ENCODE measurements around the gene ULBP1.
A peak's percentile ranks its signal among the peaks of the same experiment; 100 is the strongest.
"Not testable (repeated sequence)": the region's sequence is repeated elsewhere in the genome, so short reads cannot be mapped to it uniquely, and the experiment has no call there.

The ULBP1 gene

GRCh38 chr6:149979293-149979692, 15.6 kb downstream of the ULBP1 start:
- DNase-seq, result no peak

DNA sequence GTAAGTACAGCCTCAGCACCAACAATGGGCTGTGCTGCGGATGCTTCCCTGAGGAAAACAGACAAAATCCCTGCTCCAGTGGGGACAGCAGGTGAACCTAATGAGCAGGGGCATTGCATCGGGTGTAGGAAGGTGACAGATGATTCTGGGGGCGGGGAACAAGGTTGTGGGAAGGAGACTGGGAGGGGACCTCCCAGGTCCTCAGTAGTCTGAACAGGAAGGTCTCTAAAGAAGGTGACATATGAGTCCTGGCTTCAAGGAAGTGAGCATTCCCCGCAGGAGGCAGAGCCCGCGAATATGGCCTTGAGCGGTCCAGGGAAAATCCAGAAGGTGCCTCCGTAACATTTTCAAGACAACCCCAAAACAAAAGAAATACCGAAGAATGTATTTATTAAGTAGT, 19.4 kb downstream of the ULBP1 start:
- DNase-seq, result no peak

DNA sequence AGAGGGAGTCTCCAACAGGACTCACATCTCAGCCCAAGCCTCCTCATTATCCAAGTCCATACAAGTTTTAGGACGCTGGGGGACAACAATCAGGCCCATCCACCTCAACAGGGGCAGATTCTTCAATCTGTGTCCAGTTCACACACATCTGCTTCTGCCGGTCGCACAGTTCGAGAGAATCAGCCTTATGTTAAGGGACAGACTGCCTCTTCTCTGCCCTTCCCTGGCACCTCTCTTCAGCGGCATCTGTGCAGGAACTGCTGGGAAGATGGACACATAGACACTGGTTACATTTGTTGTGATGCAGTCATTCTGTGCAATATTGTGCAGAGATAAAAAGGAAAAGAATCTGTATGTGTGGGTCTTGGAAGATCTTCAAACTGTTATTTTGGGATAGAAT, 21.0 kb downstream of the ULBP1 start:
- no peak for DNase-seq

DNA sequence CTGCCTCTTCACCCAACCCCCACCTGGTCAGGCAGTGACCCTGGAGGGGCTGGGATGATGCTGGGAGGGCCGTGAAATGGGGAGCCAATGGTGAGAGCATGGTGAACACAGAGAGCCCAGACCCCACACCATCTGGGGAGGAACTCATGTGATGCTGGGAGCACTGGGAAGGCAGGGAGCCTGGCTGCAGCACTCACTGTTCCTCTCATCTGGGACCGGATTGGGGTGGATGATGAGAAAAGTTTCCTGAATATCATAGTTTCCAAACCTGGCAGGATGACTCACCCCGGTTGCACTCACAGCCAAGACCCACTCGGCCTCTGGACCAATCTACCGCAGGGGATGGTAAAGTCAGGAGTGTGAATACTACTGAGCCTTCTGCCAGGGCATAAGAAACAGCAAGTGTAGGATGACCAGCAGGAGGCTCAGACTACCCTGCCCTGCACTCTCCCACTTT, 21.8 kb downstream of the ULBP1 start:
- no peak for DNase-seq

- no peak for DNase-seq
Measured at GRCh38 chr6:149987602-149988107, 23.9 kb downstream of the ULBP1 start.

DNA sequence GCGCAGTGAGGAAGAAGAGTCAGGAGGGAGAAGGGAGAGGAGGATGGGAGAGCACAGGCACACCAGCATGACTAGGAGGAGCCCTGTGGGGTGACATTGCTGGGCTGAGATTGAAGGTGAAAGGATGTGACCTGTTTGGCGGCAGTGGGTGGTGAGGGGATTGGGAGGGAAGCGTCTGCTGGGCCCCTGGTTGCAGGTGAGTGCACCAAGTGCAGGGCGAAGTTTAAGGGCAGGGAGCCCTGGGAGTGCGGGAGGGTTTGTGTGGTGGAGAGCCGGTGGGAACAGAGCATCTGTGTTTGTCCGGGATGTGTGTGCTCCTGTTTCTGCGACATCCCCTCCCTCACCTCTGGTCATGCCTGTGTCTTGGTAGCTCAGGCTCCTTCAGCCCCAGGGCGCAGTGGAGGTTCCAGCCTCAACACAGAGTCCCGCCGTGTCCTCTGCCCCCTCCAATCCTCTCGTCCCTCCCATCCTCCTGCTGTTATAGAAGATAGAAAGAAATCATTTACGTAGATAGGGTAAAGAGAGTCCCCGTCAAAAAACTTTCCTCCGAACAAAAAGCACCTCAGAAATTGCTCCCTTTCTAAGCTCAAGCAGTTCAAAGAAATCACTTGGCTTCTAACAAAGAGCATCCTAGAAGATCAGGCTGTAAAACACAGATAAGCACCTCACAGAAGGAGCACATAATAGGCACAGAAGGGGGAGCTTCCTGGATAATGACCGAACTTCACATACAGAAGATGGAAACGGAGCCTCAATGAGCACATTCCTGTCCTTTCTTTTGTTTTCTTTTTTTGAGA, 25.0 kb downstream of the ULBP1 start:
- no peak for DNase-seq

DNA sequence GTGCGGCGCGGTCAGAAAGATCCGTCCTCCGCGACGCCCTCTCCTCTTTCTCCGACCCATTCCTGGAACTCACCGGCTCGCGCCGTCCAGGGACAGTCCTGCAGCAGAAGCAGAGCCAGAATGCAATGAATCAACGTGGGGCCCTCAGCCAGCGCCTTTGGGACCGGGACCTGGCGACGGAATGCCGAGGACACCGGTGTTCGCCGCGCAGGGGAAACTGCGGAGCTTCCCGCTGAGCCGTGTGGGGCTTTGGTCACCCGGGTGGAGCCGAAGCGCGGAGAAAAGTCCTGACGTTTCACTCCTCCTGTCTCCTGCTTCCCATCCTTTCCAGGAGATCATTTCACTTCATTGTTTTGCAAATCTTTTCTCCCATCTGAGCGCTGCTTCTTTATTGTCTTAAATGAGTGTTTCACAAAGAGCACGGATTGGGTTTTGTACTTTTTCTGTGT, 26.5 kb downstream of the ULBP1 start:
- DNase-seq, result no peak

- DNase-seq, result no peak
Measured at GRCh38 chr6:149990661-149991471, 27.1 kb downstream of the ULBP1 start.

GRCh38 chr6:149991472-149991795, 27.7 kb downstream of the ULBP1 start:
- DNase-seq, result not testable (repeated sequence)

DNA sequence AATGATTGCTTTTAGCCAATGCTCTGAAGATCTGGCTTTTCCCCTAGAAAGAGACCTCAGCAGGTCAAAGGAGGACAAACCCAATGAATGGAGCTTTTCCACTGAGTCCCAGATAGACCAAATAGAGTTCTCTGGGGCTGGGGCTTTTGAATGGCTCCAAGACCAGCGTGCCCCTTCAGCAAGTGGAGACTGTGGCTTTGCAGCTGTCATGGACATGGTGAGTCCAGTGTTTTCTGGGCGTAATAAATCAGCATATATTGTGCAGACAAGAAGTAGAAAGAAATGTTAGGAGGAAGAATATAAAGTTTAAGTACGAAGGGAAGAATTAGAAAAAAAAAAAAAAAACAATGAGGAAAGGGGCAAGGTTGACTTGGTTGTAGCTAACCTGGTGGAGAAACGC, 28.1 kb downstream of the ULBP1 start:
- no peak for DNase-seq

DNA sequence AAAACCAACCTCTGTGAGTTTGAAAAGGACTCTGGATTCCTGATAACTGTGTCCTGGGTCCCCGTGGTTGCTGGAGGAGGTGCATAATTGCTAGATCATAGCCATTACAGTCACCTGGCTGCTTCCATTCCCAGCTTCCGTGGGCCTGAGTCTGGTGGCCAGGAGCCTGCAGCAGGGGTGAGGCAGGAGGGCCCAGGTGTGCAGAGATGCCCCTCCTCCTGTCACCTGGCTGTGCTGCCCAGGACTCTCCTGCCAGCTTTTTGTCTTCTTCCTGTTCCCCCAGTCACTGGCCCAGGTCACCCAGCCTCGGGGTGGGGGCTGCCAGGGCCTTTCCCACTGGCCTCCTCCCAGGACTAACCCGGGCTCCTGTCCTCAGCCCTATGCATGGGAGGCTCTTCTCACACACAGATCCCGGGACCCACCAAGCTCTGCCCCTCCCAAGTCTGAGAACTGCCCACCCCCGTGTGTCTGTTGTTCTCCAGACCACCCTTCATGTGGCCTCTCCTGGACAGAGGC, 31.6 kb downstream of the ULBP1 start:
- DNase-seq, result no peak

DNA sequence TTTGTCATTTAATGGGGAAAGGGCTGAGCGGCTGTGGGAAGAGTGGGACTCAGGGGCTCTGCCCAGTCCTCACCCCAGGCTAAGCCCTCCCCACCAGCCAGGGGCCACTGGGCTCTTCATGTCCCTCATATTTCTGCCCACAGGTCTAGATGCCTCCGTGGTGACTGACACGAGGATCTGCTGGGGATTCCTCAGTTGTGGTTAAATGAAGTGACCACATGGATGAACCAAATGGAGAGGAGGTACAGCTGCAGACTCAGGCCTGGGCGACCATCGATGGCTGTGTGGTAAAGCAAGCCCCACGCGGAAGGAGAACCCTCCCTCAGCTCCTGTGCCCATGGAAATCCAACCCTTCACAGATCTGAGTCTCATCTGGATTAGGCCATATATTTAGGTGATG, 32.2 kb downstream of the ULBP1 start:
- DNase-seq, result no peak

DNA sequence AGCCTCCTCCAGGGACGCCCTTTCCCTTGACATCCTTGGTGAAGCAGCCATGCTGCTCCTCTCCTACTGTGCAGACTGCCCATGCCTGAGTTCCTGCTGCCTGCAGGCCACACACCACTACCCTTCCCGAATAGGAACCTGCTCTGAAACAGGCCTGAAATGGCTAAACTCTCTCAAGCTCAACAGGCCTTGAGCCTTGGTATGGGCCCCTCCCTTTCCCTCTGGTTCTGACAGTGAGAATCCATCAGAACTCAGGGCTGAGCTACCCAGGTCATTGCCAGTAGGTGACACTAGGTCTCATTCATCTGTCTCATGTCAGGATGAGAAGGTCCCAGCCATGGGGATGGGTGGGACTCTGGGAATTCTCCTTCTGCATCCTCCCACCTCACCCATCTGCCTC, 35.9 kb downstream of the ULBP1 start:
- DNase-seq, result no peak

- DNase-seq, result no peak
Measured at GRCh38 chr6:150001295-150002008, 37.7 kb downstream of the ULBP1 start.

GRCh38 chr6:150002710-150003109, 39.0 kb downstream of the ULBP1 start:
- DNase-seq, result no peak

- not testable (repeated sequence) for DNase-seq
Measured at GRCh38 chr6:150003599-150003998, 39.9 kb downstream of the ULBP1 start.

DNA sequence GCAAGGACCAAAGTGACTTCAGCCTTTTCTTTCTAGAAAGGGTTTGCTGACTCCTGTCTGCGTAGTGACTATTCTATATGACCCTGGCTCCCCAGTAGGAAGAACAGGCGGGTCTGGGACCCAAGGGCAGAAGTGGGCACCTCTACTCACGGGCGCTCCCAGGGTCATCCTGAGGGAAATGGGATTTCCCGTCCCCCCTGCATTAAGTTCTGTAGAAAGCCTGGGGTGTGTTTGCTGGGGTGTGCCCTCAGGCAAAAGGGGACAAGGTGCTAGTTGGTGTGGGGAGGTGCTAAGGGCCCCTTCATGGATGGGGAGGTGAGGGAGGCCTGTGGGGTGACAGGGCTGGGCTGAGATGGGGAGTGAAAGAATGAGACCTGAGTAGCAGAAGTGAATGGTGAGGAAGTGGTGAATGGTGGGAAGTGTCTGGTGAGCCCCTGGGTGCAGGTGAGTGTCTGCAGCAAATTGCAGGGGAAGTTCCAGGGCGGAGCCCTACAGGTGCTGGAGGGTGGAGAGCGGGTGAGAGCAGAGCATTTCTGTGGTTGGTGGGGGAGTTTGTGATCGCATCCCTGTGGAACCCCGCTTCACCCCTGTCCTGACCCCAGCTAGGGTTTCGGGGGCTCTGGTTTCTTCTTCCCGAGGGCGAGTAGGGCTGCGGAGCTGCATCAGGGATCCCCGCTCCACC, 40.5 kb downstream of the ULBP1 start:
- DNase-seq, result peak; percentile 11

GRCh38 chr6:150004783-150005717, 41.3 kb downstream of the ULBP1 start:
- peak; percentile 61 for DNase-seq

GRCh38 chr6:150005761-150006651, 42.3 kb downstream of the ULBP1 start:
- no peak for DNase-seq

DNA sequence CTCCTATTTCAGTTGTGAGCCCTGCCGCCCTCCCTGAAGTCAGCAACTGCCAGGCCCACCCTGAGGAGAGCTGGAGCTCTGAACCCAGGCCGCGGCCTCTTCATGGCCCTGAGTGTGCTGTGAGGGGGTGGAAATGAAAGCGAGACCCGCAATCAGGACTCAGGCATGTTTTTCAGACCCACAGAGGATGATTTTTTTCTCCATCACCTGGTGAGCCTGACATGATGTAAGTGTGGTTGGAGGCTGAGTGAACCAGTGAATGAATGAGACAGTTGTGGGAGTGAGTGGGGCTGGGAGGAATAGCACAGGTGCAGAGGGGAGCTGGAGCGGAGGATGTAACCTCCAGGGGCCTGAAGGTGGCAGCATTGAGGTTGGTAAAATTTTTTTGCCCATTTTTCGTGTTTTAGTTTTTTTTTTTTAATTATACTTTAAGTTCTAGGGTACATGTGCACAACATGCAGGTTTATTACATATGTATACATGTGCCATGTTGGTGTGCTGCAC, 43.3 kb downstream of the ULBP1 start:
- DNase-seq, result peak; percentile 3
